NCI-H2196 treated with DMSO at 0.1 percent for 48 hours (cell line): ENCODE results near the gene TFG.

Source experiments
- DNase-seq: peaks from one replicate; lab custom pipeline; 2025; ENCODE audit not compliant: unreplicated experiment; lab: John Stamatoyannopoulos, UW

The TFG gene

GRCh38 chr3:100754563-100755334 is 45.5 kb downstream of the TFG start:
- no peak for DNase-seq

DNA sequence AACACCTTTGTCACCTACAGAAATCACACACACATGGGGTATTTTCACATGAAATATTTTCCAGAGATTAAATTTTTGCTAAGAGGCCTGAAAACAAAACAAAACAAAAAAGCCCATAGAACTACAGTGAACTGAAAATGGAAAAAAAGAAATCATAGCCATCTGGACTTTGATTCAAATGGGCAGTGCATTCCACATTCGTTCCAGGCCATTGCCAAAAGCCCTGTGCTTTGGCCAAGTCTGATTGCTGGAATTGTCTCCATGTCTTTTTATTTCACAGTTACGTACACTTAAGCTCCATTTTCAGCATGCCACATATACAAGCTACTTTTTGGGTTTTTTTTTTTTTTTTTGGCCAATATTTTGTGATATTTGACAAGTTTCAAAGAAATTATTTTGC is 47.1 kb downstream of the TFG start:
- DNase-seq, result no peak

DNA sequence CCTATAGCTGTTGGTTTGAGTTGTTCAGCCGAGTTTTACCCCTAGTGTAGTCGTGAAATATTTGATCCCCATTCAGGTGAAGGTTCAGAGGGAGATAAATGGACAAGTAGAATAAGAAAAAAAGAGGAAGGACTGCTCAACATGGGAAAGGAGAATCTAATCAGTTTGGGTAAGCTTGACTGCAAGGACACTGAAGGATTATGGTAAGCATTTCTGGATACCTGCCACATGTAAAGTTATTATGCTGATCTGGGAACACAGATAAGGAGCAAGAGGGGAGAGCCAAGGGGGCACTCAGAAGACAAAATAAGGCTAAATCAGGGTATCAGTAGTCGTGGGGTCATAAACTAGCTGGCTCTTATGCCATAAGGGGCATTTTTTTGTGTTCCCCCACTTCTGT is 49.9 kb downstream of the TFG start:
- no peak for DNase-seq

DNA sequence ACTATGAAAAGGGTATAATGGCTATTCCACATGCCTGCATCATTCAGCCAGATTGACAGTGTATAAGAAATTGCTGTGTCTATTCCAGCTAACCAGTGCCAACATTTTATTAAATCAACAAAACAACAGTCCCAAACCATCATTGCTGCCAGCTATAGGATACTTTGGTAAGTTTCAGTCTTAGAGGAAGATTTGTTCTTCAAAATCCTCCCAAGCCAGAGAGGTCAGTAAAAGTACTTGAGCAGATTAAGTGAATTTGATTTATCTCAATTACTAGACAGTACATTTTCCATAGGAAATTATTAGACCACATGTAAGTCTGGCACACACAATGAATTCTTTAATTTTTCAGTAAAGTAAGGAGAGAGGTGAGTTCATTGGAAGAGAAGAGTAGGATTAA is 50.7 kb downstream of the TFG start:
- DNase-seq, result no peak

DNA sequence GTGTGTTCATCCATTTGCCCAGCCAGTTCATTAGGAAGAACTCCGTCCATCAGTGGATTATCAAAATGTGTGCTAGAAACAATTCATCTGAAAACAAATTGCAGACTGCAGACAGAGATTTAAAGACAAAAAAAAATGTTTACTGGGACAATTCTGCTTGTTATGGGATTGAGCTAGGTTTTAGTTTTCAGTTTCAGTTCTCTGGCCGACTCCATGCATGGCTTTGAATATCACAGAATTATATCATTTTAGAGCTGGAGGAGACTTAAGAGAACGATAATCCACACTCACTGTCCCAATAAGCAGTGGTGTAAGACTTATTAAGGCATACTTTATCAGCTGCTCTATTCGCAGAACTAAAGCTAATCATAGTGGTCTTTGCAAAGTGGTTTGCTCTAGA is 51.1 kb downstream of the TFG start:
- no peak for DNase-seq

- DNase-seq, result no peak
Observed at GRCh38 chr3:100761211-100761942, 52.1 kb downstream of the TFG start.

DNA sequence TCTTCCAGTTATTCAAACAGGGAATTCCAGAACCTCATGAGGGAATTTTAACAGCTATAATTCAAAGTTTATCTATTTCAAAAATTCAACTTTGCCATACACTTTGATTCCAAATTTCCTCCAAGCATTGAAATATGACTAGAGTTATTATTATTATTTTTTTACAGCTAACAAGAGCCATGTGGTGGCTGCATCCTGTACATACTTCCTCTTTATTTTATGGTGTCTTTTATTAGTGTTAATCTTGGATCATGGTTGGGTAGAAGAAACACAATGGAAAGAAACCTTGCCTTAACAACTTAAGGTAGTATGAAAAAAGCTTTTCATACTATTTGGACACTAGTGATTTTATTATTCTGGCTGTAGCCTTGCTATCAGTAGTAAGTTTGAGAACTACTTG is 52.7 kb downstream of the TFG start:
- no peak for DNase-seq

DNA sequence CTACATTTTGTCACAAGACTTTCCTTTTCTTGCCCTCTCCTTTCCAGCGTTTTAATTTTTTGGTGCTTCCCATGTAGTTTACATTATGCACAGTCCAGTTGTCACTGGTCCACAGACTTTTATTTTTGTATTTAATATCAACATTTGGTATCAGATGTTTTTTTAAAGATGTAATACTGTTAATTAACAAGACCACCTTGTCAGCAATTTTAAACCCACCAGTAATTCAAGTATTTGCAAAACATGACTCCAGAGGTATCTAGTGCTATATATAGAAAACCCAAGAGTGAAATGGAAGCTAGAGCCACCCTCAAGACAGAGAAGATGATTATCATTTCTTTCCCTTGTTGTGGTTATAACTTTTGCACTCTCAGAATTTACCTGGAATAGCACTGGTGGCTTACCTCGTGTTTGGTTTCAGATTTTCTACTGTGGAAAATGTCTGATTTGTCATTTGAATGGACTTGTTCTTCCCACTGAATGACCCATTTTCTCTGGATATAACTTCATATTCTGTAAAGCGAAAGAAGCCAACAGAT is 56.2 kb downstream of the TFG start:
- DNase-seq, result no peak

- no peak for DNase-seq
Observed at GRCh38 chr3:100766069-100766468, 56.8 kb downstream of the TFG start.

DNA sequence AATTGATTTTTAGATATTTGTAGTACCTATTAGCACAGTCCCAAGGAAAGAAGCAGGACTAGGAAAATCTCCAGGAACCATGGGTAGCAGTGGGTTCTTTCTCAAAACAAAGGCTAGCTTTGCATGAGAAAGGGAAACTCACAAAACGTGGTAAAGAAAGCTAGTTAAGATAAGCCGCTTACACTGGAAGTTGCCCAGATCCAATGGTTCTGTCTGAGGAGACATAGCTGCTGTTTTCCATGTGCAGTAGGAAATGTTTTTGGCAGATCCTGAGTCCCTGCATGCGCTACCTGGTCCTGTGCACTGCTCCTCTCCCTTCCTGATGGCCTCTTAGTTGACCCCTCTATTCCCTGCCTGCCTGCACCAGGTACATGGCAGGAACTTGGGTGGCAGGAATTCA is 60.4 kb downstream of the TFG start:
- no peak for DNase-seq

DNA sequence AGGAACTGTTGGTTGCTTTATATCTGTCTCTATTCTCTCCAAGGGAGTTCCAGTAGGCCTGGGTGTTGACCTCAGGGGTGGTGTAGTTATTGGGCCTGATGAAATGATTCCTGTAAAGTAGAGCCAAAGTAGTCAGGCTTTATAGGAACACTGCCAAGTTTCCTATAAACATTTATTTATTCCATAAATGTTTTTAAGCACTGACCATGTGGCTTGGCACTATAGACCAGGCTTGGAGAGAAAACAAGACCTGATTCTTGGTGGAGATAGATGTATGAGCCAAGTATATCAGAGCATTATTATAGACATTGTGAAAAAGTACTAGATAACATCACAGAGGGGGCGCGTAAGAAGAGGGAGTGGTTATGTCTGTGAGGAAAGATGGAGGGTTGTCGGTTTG is 65.9 kb downstream of the TFG start:
- DNase-seq, result no peak

DNA sequence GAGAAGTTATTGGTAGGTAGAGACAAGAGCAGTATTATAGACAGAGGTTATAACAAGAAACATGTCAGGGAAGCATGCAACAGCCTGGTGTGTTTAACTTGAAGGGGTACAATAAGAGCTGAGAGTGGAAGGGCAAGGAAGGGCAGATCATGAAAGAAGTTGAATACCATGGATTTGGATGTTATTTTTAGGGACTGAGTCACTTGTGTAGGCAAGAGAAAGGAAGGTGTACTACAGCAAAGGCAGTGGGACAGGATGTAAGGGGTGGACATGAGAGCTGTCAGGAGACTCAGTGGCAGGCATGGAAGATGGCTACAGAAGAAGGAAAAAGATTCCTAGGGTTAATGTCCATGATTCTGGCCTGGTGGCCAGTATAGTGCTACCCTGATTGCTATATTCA is 66.4 kb downstream of the TFG start:
- no peak for DNase-seq

DNA sequence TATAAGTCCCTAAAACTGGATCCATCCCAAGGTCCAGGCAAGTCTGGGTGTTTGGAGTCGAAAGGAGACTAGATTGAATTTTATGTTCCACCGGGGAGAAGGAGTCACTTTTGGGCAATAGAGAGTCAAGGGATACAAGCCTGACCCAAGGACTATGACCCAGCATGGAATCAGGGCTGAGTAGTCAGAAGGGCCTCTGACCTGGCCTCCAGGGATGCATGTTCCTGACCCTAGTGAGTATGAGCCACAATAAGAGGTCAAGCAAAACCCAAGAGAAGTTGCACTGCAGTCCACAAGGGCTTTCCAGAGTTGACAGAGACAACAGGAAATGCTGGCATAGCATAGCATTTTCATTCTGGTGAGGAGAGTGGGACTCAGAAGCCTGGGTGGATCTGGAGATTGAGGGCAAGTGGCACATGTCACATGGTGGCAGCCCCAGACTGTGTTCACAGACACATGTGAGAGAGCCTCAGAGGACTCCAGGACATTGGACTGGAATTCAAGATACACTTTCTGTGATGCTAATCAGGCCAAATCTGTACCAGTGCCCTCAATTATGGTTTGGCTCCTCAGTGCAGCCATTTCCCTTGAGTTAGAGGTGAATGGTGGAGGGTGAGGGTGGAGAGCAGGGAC is 66.9 kb downstream of the TFG start:
- no peak for DNase-seq

GRCh38 chr3:100776746-100777145 is 67.5 kb downstream of the TFG start:
- no peak for DNase-seq

DNA sequence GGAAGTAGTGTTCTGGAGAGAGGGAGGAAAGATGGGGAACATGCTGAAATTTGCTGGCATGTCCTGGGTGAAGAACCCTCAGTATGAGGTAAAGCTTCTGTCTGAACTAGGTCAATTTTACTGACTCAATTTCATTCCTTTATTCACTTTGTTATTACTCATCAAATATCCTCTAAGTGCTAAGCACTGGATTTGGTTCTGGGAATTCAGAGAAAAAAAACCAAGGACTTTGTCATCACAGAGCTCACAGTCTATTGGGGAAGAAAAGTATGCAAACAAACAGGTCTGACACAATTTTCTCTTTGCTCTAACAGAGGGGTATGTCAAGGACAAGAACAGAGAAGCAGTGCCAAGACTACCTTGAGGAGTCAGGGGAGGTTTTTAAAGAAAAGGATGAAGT is 68.0 kb downstream of the TFG start:
- no peak for DNase-seq

GRCh38 chr3:100779480-100779879 is 70.2 kb downstream of the TFG start:
- no peak for DNase-seq

DNA sequence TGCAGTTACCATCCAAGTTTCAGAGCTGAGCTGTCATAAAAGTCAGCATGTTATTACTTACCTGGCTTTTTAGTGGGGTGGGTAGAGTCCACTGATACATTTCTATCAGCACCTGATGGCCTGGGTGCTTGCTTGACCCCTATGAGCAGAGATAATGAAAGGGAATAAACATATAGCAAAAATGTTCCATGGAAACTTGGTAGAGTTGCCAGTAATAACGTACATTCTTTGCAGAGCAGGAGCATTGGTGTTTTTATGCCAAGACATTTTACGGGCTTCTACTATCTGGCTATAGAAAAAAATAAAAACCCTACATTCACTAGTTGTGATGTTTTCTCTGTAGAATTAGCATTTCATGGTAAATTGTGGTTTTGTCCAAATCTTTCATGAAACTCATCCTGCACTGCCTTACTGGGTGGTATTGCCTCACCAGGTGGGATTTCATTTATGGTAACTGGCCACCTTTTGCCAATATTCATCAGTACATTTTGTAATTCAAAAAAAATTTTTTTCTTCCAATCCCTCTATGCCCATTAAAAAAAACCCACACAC is 70.9 kb downstream of the TFG start:
- DNase-seq, result no peak

DNA sequence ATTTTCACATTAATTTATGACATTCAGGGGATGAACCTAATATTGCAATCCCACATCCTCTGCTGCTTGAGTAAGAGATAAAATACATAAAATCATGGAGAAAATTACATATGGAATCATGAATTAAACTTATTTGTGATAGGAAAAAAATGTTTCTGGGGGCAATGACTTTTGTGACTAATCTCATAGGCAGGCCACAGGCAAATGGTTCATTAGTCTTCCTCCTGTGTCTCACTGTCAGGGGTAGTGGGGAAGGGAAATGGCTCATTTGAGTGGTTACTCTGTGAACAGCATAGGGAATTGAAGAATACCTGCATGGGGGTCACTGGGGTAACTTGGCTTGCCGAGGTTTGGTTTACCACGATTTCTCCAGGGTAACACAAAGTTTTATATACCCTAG is 72.0 kb downstream of the TFG start:
- DNase-seq, result no peak

DNA sequence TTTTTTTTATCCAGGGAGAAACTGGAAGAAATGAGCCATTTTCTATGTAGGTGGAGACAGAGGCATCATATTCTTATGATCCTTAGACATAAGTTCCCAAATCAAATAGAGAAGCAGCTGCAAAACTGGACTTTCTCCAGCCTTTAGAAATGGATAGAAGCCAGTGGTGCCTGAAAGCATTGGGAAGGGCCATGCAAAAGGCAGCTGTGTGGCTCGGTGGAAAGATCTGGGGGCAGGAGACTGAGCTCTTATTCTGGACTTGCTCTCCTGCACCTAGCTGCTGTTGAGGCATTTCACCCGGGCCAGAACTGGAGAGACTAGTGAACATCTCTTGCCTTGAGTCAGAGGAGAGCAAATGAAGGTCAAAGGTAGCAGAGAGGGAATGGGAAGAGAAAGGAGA is 73.1 kb downstream of the TFG start:
- DNase-seq, result no peak

DNA sequence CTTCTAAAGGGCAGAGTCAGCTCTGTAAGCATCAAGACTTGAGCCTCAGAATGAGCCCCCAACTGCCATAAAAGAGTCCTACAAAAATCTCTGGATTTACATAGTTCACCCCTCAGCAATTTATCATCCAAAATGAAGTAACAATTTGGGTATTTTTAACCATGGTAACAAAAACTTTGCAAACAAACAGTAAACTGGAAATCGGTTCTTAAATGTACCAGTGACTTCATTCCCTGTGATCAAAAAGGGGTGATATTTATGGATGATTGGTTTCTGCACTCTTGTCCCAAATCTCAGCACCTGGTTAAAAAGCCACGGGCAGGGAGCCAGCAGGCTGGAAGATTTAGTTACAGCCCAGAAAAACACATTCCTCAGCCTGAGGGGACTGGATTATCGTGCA is 73.6 kb downstream of the TFG start:
- DNase-seq, result no peak

GRCh38 chr3:100783619-100784018 is 74.3 kb downstream of the TFG start:
- DNase-seq, result no peak

DNA sequence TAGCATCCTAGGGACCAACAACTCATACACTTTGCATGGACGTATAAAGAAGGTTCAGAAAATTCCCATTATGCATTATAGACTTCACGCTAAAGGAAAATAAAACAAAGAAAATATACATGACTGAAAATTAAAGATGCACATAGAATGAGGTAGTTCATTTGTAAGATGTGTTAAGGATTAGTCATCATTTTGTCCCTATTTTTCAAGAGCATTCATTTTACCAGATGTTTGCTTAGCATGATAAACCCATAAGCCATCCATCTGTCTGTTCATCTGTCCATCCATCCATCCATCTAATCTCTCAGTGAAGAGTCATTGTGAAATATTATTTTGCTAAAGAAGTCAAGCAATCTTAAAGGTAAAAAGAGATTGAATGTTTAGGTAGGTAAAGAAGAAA is 80.3 kb downstream of the TFG start:
- DNase-seq, result no peak
